GM18508 (cell line): ENCODE results near the gene CFAP99.

ENCODE experiments used
- ATAC-seq: cut with Tn5 transposase; IDR thresholded peaks from one replicate; pipeline ENCODE4 v1.9.1; 2021; ENCODE audit warnings: moderate number of reproducible peaks; ENCODE audit not compliant: insufficient read depth, unreplicated experiment

The CFAP99 gene

GRCh38 chr4:2390146-2390545, 28.6 kb upstream of the CFAP99 start:
- no peak for ATAC-seq

GRCh38 chr4:2390784-2391421, 27.9 kb upstream of the CFAP99 start:
- no peak for ATAC-seq

- no peak for ATAC-seq
These were observed 25.1 kb upstream of the CFAP99 start for GRCh38 chr4:2393353-2394270.

DNA sequence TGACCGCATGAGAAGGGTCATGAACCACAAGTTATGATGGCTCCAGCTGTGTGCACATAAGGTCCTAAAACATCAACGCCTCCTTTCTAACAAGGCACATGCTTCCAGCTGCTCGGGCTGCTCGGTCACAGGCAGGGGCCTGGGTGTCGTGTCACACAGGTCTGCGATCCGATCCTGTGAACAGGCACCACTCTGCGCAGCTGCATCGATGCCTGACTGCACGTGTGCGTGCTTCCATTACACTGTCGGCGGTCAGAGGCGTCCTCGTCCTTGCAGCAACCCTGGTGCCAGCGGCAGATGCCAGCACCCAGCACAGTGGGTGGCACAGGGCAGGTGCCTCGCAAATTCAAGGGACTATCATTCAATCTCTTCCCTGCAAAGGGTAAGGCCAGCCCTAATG, 24.2 kb upstream of the CFAP99 start:
- ATAC-seq, result no peak

GRCh38 chr4:2395038-2395437, 23.7 kb upstream of the CFAP99 start:
- ATAC-seq, result no peak

GRCh38 chr4:2395584-2395983, 23.2 kb upstream of the CFAP99 start:
- no peak for ATAC-seq

- no peak for ATAC-seq
These were observed 21.9 kb upstream of the CFAP99 start for GRCh38 chr4:2396781-2397368.

- no peak for ATAC-seq
These were observed 21.0 kb upstream of the CFAP99 start for GRCh38 chr4:2397596-2398379.

DNA sequence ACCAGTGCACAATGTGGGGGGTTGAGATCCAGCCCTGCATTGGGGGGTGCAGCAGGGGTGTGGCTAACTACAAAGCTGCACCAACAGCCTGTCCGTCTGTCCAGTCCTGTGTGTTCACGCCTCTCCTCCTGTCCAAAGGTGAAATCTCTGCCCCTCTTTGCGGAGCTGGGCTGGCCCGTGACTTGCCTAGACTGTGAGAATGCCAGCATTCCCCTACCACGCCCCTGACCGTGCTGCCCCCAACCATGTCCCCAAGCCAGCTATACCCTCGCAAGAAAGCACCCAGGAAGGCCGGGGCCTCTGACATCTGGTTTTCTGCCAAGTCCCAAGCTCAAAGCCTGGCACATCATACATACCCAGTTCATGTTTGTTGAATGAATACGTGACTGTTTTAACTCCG, 19.5 kb upstream of the CFAP99 start:
- no peak for ATAC-seq

GRCh38 chr4:2399631-2400190, 19.0 kb upstream of the CFAP99 start:
- no peak for ATAC-seq

- no peak for ATAC-seq
These were observed 17.7 kb upstream of the CFAP99 start for GRCh38 chr4:2400841-2401609.

- no peak for ATAC-seq
These were observed 17.2 kb upstream of the CFAP99 start for GRCh38 chr4:2401610-2401983.

DNA sequence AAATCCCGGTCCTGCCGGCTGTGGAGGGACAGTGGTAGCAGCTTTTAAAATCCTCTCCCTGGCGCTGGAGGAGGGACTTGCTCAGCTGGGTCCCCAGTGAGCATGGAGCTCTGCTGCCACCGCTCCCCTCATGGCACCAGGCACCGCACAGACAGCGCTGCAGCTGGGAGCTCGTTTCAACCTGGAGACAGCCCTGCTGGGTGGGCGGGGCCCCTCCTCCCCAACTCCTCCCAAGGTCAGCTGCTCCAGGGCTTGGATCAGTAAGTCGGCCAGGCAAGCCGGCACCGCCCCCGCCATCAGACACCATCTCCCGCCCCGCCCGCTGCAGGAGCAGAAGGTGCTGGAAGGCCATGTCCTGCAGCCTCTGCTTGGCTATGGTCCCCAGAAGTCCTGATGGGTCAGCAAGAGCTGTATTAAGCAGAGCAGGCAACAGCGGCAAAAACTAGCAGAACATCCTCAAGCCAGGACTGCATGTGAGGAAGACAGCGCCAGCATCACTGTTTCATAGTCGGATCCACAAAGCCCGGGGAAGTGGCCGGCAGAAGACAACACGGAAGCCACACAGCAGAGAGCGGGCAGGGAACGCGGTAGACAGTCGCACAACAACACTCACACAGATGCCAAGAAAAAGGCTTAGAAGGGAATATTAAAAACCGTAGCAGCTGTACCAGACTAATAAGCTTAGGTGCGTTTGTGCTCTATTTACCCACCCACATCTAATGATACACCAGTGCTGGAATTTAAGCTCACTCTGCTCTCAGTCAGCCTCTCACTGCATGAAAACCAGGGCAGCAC, 16.5 kb upstream of the CFAP99 start:
- ATAC-seq, result no peak

GRCh38 chr4:2402941-2403340, 15.8 kb upstream of the CFAP99 start:
- ATAC-seq, result no peak

- ATAC-seq, result no peak
These were observed 12.3 kb upstream of the CFAP99 start for GRCh38 chr4:2406406-2406805.

DNA sequence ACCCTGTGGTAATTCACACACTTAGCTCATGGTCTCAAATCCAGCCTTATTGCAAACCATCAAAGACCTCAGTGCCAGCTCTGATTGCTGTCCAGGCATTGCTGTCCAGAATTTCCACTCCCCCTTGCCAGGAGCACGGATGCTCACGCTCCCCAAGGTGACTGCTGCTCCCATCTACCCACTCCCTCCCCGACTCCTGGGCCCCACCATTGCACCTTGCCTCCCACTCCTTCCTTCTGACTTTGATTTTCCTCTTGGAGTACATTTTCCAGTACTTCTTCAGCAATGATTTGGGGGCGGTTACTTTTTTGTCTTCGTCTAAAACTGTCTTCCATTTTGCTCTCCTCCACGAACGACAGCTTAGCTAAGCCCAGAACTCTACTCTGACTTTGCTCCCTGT, 11.8 kb upstream of the CFAP99 start:
- ATAC-seq, result no peak

- ATAC-seq, result no peak
These were observed 10.8 kb upstream of the CFAP99 start for GRCh38 chr4:2407991-2408342.

GRCh38 chr4:2408401-2408958, 10.3 kb upstream of the CFAP99 start:
- ATAC-seq, result no peak

GRCh38 chr4:2408976-2409375, 9.8 kb upstream of the CFAP99 start:
- no peak for ATAC-seq
